Measurements from ENCODE around the gene CEP76. TPM values are rescaled to one million over a fixed set of nuclear protein-coding genes. Genes with fewer than 3 reads are reported as not detected.

The CEP76 gene
- total RNA-seq, 1 donor from 2014 or later: 3.7 TPM

DNA sequence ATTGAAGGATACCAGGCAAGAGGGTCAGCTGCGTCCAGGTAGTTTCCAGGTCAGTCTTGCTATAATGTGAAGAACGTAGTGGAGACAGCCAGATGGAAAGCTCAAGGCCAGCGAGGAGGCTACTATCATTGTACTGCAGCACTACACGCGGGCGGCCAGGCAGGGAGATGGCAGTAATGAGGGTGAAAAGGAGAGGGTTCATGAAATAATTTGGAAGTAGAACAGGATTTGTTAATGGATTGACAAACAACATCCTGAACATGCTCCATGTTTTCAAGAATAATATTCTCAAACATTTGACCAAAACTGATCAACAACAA, 61.7 kb downstream of the CEP76 start:
- Histone ChIP-seq H3K4me1 (peaks cover 48% of the 10 kb centered on the region), H3K27me3 (ENCODE audit: low read depth) (no peaks in the 10 kb centered on the region), H3K27ac (replicated peaks) (peak overlapping the region; percentile 76), H3K36me3 (no peaks in the 10 kb centered on the region), H3K9me3 (replicated peaks) (no peaks in the 10 kb centered on the region), H3K4me3 (no peak overlapping the region)
- TF ChIP-seq, protein P1, sequence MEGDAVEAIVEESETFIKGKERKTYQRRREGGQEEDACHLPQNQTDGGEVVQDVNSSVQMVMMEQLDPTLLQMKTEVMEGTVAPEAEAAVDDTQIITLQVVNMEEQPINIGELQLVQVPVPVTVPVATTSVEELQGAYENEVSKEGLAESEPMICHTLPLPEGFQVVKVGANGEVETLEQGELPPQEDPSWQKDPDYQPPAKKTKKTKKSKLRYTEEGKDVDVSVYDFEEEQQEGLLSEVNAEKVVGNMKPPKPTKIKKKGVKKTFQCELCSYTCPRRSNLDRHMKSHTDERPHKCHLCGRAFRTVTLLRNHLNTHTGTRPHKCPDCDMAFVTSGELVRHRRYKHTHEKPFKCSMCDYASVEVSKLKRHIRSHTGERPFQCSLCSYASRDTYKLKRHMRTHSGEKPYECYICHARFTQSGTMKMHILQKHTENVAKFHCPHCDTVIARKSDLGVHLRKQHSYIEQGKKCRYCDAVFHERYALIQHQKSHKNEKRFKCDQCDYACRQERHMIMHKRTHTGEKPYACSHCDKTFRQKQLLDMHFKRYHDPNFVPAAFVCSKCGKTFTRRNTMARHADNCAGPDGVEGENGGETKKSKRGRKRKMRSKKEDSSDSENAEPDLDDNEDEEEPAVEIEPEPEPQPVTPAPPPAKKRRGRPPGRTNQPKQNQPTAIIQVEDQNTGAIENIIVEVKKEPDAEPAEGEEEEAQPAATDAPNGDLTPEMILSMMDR (IDR thresholded peaks at IDR 0.05; ENCODE audit: borderline replicate concordance): no peak
- DNase-seq: no peak
- intact Hi-C loops (cut with micrococcal nuclease): loop anchor here (10.0 kb wide), 1 partner anchor 166 kb away; no protein-coding TSS in a partner anchor

DNA sequence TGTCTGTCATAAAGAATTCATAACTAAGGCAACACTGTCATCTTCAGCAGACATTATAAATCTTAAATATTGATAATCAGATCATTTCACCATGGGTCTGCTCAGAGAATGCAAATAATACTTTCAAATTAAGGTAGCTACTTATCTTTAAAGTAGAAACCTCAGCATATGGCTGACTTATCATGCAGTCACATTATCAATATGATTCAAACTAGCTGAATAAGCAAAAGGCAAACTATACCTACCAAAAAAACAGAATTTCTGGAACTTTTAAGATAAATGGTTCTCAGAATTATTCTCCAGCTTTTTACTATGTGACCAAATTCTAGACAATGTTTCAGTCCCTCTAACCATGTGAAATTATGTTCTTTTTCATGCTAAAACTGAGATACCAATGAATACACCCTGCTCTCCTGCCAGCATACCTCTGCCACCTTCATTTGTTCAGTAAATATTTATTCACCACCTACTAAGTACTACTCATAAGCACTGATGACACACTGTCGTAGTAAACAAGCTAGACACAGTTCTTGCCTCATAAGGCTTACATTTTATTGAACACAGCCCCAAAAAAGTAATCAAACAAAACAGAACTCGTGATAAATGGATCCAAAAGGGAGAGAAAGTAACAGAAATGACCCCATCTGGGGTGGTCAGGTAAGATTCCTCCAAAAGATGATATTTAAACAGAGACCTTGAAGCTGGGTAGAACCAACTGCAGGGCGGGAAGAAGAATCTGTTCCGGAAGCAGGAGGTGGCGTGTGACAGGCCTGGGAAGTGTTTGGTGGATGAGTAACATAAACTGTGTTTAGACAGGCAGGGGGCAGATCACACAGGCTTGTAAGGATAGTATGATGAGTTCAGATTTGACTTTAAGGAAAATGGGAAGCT, 62.3 kb downstream of the CEP76 start:
- H3K4me1 ChIP-seq: peaks cover 42% of the 10 kb centered on the region
- H3K36me3 ChIP-seq: no peaks in the 10 kb centered on the region
- intact Hi-C loops (cut with micrococcal nuclease): loop anchor here (10.0 kb wide), 1 partner anchor 165 kb away; no protein-coding TSS in a partner anchor
- H3K9me3 ChIP-seq (replicated peaks): no peaks in the 10 kb centered on the region
- H3K27ac ChIP-seq (replicated peaks): peak overlapping the region; percentile 76
- DNase-seq: no peak
- H3K27me3 ChIP-seq (ENCODE audit: low read depth): no peaks in the 10 kb centered on the region
- TF ChIP-seq, protein P1 (IDR thresholded peaks at IDR 0.05; ENCODE audit: borderline replicate concordance): peak; percentile 33
- H3K4me3 ChIP-seq: no peak overlapping the region

GRCh38 chr18:12638644-12639124, 63.8 kb downstream of the CEP76 start:
- Histone ChIP-seq H3K27me3 (ENCODE audit: low read depth) (no peaks in the 10 kb centered on the region), H3K9me3 (replicated peaks) (no peaks in the 10 kb centered on the region), H3K4me3 (no peak overlapping the region), H3K27ac (replicated peaks) (no peak overlapping the region), H3K4me1 (peaks cover 34% of the 10 kb centered on the region), H3K36me3 (peaks cover 5% of the 10 kb centered on the region)
- DNase-seq: no peak
- intact Hi-C loops (cut with micrococcal nuclease): no loop called here
- TF ChIP-seq, protein P1 (IDR thresholded peaks at IDR 0.05; ENCODE audit: borderline replicate concordance): no peak

DNA sequence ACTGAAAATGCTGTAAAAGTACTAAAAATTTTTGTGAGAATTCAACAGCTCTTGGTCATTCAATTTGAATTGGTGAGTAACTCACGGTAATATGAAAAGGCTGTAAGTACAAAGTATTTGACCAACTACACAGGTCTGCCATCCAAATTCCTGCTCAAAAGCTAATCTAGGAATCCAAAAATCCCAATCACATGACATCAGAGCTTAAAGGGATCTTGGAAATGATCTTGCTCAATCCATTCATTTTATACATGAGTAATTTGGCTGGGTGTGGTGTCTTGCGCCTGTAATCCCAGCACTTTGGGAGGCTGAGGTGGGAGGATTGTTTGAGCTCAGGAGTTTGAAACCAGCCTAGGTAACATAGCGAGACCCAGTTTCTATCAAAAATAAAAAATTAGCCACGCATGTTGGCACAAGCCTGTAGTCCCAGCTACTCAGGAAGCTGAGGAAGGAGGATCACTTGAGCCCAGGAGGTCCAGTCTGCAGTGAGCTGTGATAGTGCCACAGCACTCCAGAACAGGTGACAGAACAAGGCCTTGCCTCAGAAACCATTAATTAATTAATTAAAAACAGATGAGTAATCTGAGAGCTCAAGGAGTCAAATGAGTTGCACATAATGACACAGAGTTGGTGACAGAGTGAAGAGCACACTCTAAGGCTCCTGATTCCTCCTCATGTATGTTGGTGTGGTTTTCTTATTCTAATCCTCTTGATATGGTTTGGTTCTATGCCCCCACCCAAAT, 64.5 kb downstream of the CEP76 start:
- H3K4me3 ChIP-seq: no peak overlapping the region
- TF ChIP-seq, protein P1 (IDR thresholded peaks at IDR 0.05; ENCODE audit: borderline replicate concordance): no peak
- H3K9me3 ChIP-seq (replicated peaks): no peaks in the 10 kb centered on the region
- no peak for DNase-seq
- H3K4me1 ChIP-seq: peaks cover 28% of the 10 kb centered on the region
- H3K27me3 ChIP-seq (ENCODE audit: low read depth): no peaks in the 10 kb centered on the region
- peaks cover 6% of the 10 kb centered on the region for H3K36me3 ChIP-seq
- intact Hi-C loops (cut with micrococcal nuclease): no loop called here
- H3K27ac ChIP-seq (replicated peaks): no peak overlapping the region

DNA sequence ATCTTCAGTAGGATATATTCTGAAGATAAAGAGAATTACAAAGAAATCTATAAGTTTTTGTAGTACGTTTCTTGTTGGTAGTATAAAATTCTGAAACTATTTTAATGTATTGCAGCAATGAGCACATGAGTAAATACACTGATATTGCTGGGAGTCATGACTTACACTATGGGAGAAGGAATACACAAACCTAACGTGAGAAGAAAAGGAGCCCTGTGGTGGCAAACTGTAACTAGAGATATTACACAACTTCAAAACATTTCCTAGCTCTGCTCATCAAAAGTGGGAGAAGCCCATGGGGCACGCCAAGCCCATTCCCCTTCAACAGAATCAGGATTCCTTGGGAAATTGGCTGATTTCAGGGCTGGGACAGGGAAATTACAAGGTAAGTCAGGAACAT, 65.1 kb downstream of the CEP76 start:
- Histone ChIP-seq H3K4me3 (no peak overlapping the region), H3K27ac (replicated peaks) (no peak overlapping the region), H3K27me3 (ENCODE audit: low read depth) (no peaks in the 10 kb centered on the region), H3K36me3 (peaks cover 6% of the 10 kb centered on the region), H3K9me3 (replicated peaks) (no peaks in the 10 kb centered on the region), H3K4me1 (peaks cover 21% of the 10 kb centered on the region)
- no peak for DNase-seq
- intact Hi-C loops (cut with micrococcal nuclease): no loop called here
- TF ChIP-seq, protein P1 (IDR thresholded peaks at IDR 0.05; ENCODE audit: borderline replicate concordance): no peak
